ENCODE measurements around the gene STX3. TPM values are rescaled to one million over a fixed set of nuclear protein-coding genes. Genes with fewer than 3 reads are reported as not detected.
"Not testable (repeated sequence)": the region's sequence is repeated elsewhere in the genome, so short reads cannot be mapped to it uniquely, and the experiment has no call there.

Gene STX3
- total RNA-seq, 1 donor, result 17.9 TPM

DNA sequence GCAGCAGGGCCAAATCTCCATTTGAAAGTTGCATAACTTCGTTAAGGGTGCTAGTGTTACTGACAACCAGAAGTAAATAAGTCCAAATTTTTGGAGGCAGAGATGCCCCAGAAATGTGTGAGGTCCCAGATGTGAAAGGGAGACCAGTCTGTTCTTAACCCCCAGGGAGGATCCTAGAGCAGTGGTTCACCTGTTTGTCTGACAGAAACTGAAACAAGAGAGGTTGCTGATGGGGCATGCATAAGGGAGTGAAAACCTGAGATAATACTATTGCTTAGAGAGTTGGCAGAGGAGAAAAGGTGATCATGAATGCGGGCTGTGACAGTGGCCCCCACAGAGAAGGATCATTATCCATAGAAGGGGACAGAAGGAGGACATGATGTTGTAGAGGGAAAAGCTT is 86.3 kb downstream of the STX3 start:
- TF ChIP-seq, protein P1, sequence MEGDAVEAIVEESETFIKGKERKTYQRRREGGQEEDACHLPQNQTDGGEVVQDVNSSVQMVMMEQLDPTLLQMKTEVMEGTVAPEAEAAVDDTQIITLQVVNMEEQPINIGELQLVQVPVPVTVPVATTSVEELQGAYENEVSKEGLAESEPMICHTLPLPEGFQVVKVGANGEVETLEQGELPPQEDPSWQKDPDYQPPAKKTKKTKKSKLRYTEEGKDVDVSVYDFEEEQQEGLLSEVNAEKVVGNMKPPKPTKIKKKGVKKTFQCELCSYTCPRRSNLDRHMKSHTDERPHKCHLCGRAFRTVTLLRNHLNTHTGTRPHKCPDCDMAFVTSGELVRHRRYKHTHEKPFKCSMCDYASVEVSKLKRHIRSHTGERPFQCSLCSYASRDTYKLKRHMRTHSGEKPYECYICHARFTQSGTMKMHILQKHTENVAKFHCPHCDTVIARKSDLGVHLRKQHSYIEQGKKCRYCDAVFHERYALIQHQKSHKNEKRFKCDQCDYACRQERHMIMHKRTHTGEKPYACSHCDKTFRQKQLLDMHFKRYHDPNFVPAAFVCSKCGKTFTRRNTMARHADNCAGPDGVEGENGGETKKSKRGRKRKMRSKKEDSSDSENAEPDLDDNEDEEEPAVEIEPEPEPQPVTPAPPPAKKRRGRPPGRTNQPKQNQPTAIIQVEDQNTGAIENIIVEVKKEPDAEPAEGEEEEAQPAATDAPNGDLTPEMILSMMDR (IDR thresholded peaks at IDR 0.05; ENCODE audit: insufficient read depth, low read length), result no peak
- no peak overlapping the region for H3K4me3 ChIP-seq (ENCODE audit: low read depth, low read length)
- no peak for DNase-seq (ENCODE audit: low read depth)

DNA sequence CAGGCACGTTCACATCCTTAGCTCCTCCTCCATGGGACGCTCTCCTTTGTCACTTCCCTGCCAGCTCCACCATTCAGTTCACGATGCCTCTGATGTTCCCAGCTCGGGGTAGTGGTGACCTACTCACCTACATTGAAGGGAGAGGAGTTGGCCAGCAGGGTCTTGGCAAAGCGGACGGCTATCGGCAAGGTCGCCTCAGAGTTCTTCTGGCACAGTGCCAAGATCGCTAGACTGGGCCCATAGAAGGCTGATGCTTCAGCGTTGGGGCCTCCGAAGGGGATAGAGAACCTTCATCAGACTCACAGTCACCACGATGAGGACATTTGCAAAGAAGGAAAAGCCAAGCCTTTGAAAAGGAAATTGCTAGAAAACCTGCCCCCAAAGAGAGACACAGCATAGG is 87.1 kb downstream of the STX3 start:
- TF ChIP-seq, protein P1 (IDR thresholded peaks at IDR 0.05; ENCODE audit: insufficient read depth, low read length), result no peak
- DNase-seq (ENCODE audit: low read depth), result no peak
- H3K4me3 ChIP-seq (ENCODE audit: low read depth, low read length), result no peak overlapping the region

DNA sequence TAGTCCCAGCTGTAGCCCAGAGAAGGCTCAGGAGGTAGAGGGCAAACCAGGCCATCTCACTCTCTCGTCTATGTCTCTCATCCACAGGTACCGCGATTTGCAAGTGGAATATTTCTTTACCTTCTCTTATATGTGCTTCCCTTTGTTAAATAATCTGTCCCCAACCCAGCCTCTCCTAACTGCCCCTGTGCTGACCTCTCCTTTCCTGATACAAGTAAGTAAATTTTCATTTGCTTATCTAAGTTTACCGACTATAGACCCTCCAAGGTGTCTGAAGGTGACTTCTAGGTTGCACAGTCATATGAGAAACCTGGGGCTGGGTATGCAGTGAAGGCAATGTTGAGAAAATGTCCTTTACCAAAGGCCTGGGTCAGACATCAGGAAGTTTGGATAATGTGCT is 90.2 kb downstream of the STX3 start, which contains the start of gene CBLIF:
Gene CBLIF, minus strand, starts transcription at position 101 of the 400 bp plus-strand sequence. Its CDS starts 46 bp downstream, at position 55.
- H3K4me3 ChIP-seq (ENCODE audit: low read depth, low read length), result no peak within 1 kb of the TSS
- no peak for DNase-seq (ENCODE audit: low read depth)
- TF ChIP-seq, protein P1 (IDR thresholded peaks at IDR 0.05; ENCODE audit: insufficient read depth, low read length), result no peak

DNA sequence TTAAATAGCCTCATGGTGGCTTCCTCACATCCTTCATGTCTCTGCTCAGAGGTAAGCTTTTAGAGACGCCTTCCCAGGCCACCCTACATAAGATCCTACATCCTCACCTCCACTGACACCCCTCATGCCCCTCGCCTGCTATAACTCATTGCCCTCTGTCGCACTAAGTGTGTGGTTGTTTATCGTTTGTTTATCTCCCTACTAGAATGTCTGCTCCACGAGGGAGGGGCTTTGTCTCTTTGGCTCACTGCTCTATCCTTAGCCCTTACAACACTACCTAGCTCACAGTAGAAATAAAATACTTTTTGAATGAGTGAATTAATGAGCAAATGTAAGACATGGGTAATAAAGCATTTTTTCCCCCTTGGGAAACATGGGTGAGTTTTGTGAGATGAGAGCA is 91.4 kb downstream of the STX3 start:
- no peak overlapping the region for H3K4me3 ChIP-seq (ENCODE audit: low read depth, low read length)
- TF ChIP-seq, protein P1 (IDR thresholded peaks at IDR 0.05; ENCODE audit: insufficient read depth, low read length), result no peak
- DNase-seq (ENCODE audit: low read depth), result no peak

DNA sequence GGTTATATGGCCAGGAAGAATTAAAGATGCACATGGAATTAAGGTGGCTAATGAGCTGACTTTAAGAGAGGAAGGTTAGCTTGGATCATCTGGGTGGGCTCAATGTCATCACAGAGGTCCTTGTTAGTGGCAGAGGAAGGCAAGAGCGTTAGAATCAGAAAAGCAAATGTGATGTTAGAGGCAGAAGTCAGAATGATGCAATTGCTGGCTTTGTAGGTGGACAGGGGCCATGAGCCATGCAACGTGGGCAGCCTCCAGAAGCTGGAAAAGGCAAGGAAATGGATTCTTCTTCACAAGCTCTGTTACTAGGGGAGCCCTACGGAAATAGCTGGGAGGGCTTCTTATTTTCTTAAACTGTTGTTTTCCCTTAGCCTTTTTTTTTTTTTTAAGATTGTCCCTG is 92.5 kb downstream of the STX3 start:
- TF ChIP-seq, protein P1 (IDR thresholded peaks at IDR 0.05; ENCODE audit: insufficient read depth, low read length), result no peak
- no peak for DNase-seq (ENCODE audit: low read depth)
- H3K4me3 ChIP-seq (ENCODE audit: low read depth, low read length), result no peak overlapping the region

DNA sequence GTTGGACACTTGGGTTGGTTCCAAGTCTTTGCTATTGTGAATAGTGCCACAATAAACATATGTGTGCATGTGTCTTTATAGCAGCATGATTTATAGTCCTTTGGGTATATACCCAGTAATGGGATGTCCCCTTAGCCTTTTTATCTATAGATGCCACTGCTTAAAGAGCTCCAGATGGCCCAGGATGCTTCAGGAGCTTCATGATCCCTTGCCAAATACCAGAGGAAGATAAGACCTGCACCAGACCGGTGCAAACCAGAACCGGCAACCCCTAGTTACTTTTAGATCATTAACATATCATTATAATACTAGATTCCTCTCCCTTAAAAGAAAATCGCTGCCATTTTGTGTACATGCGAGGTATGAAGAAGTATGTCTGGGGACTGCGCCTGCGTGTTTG is 93.3 kb downstream of the STX3 start:
- not testable (repeated sequence) for H3K4me3 ChIP-seq (ENCODE audit: low read depth, low read length); DNase-seq (ENCODE audit: low read depth)

DNA sequence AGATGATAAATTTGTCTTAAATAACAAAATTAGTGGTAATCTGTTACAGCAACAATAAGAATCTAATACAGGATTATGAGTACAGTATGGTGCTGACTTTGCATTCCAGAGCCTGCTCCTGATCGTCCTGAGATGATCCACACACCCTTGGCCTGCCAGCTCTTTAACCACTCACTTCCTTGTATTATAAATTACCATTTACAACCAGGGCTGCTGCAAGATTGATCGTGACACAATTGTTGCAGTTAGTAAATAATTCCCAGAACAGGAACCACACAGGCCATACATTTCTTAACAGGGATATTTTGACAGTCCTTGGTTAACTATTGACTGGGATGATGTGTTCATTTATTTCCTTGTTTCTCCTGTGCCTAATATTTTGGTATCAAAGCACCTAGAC is 94.0 kb downstream of the STX3 start:
- DNase-seq (ENCODE audit: low read depth), result no peak
- TF ChIP-seq, protein P1 (IDR thresholded peaks at IDR 0.05; ENCODE audit: insufficient read depth, low read length), result no peak
- H3K4me3 ChIP-seq (ENCODE audit: low read depth, low read length), result no peak overlapping the region

DNA sequence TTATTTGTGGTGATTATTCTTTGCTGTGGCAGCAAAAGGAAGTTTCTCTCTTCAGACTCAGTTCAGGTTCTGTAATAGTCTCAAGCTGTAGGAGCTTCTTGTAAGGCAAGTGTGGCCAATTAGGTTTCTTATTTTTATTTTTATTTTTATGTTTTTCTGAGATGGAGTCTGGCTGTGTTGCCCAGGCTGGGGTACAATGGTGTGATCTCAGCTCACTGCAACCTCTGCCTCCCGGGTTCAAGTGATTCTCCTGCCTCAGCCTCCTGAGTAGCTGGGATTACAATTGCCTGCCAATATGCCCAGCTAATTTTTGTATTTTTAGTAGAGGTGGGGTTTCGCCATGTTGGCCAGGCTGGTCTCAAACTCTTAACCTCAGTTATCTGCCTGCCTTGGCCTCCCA is 94.4 kb downstream of the STX3 start:
- not testable (repeated sequence) for H3K4me3 ChIP-seq (ENCODE audit: low read depth, low read length); DNase-seq (ENCODE audit: low read depth)

DNA sequence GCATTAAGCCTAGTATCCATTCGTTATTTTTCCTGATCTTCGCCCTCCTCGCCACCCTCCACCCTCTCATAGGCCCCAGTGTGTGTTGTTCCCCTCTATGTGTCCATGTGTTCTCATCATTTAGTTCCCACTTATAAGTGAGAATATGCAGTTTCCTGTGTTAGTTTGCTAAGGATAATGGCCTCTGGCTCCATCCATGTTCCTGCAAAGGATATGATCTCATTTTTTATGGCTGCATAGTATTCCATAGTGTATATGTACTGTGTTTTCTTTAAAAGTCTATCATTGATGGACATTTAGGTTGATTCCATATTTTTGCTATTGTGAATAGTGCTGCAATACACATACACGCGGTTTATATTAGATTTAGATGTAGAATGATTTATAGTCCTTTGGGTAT is 96.2 kb downstream of the STX3 start:
- not testable (repeated sequence) for DNase-seq (ENCODE audit: low read depth); H3K4me3 ChIP-seq (ENCODE audit: low read depth, low read length)
